ENCODE data around the gene CEP104.
"Not testable (repeated sequence)": the region's sequence is repeated elsewhere in the genome, so short reads cannot be mapped to it uniquely, and the experiment has no call there.

Gene CEP104

GRCh38 chr1:3821447-3821846 lies 35.6 kb downstream of the CEP104 start:
- DNase-seq, result no peak

GRCh38 chr1:3821004-3821403 lies 36.0 kb downstream of the CEP104 start:
- no peak for DNase-seq

- DNase-seq, result no peak
These were observed 36.7 kb downstream of the CEP104 start for GRCh38 chr1:3820316-3820715.

GRCh38 chr1:3819771-3820200 lies 37.2 kb downstream of the CEP104 start:
- DNase-seq, result no peak

- DNase-seq, result no peak
These were observed 39.0 kb downstream of the CEP104 start for GRCh38 chr1:3817821-3818597.

GRCh38 chr1:3817138-3817740 lies 39.8 kb downstream of the CEP104 start:
- no peak for DNase-seq

GRCh38 chr1:3816331-3817137 lies 40.5 kb downstream of the CEP104 start:
- DNase-seq, result no peak

- no peak for DNase-seq
These were observed 42.0 kb downstream of the CEP104 start for GRCh38 chr1:3814771-3815561.

DNA sequence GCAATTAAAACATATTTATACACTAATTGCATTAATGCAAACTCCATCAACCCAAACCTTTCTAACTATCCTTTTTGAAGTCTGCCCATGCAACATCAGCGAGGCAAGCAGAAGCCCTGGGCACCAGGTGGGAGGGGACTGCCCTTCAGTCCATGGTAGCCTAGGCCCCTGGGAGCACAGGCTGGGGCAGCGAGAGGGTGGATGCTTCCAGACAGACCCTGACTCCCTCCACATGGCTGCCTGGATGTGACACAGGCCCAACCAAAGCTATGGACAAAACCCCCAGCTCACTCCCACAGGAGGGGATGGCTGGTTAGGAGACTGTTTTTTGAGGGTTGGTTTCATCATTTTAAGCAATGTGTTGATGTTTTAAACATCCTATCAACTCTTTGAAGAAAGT lies 42.9 kb downstream of the CEP104 start:
- no peak for DNase-seq

GRCh38 chr1:3811595-3811911 lies 45.5 kb downstream of the CEP104 start:
- DNase-seq, result no peak

GRCh38 chr1:3810149-3810761 lies 46.8 kb downstream of the CEP104 start:
- not testable (repeated sequence) for DNase-seq

- no peak for DNase-seq
These were observed 47.3 kb downstream of the CEP104 start for GRCh38 chr1:3809680-3810079.

DNA sequence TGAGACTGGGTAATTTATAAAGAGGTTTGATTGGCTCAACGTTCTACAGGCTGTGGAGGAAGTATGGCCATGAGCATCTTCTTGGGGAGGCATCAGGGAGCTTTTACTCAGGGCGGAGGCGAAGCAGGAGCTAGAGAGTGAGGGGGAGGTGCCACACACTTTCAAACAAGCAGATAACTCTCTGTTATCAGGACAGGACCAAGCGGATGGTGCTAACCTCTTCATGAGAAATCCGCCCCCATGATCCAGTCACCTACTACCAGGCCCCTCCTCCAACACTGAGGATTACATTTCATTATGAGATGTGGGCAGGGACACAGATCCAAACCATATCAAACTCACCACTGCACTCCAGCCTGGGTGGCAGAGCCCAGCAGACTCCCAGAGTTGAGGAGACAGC lies 49.2 kb downstream of the CEP104 start:
- DNase-seq, result no peak

- no peak for DNase-seq
These were observed 52.0 kb downstream of the CEP104 start for GRCh38 chr1:3805038-3805437.

DNA sequence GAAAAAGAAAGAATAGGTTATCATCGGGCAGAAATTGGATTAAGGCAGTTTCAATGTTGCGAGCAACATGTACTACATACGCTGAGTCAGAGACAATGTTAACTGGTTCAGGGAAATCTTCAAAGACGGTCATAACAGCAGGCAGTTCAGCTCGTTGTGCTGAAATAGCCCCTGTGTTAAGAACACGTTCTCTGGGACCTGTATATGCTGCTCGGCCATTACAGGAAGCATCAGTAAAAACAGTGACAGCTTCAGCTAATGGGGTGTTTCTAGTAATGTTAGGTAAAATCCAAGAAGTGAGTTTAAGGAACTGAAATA lies 52.4 kb downstream of the CEP104 start:
- not testable (repeated sequence) for DNase-seq

DNA sequence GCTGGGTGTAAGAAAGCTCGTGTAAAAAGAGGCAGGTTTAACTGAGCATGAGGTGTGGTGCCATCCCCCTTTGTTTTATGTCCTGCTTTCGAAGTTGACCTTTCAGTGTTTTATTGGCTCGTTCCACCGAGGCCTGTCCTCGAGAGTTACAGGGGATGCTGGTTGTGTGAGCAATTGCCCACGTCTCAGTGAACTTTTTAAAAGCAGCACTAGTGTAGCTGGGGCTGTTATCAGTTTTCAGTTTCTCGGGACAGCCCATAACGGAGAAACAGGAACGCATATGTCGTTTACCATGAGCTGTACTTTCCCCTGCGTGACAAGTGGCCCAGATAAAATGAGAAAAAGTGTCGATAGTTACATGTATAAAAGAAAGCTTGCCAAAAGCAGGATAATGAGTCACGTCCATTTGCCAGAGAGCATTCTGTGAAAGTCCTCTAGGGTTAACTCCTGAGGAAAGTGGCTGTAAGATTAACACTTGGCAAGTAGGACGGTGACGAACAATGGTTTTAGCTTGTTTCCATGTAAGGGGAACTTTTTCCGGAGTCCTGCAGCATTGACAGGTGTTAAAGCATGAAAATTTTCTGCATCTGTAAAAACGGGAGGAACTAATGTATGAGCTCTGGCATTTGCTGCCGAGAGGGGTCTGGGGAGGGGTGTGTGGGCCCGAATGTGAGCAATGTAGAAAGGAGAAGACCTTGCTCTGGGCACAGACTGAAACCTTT lies 52.9 kb downstream of the CEP104 start:
- DNase-seq, result no peak

- not testable (repeated sequence) for DNase-seq
These were observed 56.2 kb downstream of the CEP104 start for GRCh38 chr1:3800795-3801194.

DNA sequence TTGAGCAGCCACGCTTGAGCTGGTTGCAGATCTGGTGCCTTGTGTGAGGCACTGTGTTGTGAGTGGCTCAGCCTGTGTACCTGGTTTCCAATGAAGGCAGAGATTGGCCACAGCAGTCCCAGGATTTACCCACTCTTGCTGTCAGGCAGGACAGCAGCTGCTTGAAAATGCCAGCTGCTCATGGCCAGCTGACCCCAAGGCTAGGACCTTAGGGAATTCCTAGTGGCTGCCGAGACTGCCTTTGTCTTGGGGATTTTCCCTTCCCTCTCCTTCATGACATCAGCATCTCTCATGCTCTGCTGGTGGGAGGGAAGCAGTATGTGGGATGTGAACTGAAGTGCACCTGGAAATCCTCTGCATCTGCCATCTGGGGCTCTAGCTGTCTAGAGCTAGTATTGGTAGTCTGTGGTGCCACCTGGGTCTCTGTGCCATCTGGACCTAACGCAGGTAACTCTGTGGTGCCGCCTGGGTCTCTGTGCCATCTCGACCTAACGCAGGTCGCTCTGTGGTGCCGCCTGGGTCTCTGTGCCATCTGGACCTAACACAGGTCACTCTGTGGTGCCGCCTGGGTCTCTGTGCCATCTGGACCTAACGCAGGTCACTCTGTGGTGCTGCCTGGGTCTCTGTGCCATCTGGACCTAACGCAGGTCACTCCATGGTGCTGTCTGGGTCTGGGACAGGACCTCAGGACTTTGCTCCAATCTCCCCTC lies 56.9 kb downstream of the CEP104 start:
- no peak for DNase-seq

DNA sequence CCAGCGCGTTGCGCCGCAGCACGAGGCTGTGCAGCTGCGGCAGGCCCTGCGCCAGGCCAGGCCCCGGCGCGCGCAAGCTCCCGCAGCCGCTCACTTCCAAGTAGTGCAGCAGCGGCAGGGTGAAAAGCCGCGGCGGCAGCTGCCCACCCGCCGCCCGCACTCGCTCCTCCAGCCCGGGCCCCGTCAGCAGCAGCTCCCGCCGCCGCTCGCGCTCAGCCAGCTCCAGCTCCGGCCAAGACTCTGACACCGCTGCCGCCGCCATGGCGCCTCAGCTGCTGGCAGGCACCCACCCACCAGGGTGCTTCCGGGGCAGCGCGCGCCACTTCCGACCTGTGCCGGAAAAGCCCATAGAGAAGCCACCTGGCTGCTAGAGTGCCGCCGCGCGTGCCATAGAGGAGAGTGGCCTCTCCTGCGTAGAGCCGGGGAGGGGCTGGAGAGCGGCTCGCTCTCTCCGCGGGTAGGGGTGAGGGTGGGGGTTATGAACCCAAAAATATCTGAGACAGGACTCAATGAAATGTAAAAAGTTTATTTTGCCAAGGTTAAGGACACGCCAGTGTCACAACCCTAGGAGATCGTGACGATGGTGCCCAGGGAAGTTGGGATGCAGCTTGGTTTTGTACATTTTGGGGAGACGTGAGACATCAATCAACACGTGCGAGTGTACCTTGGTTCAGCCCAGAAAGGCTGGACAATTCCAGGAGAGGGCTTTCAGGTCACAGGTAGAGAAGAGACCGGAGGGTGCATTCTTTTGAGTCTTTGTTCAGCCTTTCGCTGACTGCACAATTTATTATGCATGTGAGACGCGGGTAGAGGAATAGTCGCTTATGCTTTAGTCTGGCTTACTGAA lies 60.6 kb downstream of the CEP104 start, which contains the start of gene LRRC47:
Gene LRRC47, minus strand, starts transcription at position 284 of the 847 bp plus-strand sequence. Its CDS starts 22 bp downstream, at position 262.
- DNase-seq, result peak; percentile 84 to 92 (median 88)
